ENCODE measurements around the gene CNTN1.
A peak's percentile ranks its signal among the peaks of the same experiment; 100 is the strongest.
"Not testable (repeated sequence)": the region's sequence is repeated elsewhere in the genome, so short reads cannot be mapped to it uniquely, and the experiment has no call there.

Gene CNTN1

GRCh38 chr12:41055875-41056577 is 363.8 kb downstream of the CNTN1 start:
- no peak overlapping the region for H3K4me3 ChIP-seq
- no peak for DNase-seq (ENCODE audit: low read depth, low spot score)
- no peaks in the 10 kb centered on the region for H3K9me3 ChIP-seq (ENCODE audit: low read depth, low read length)
- no peak for TF ChIP-seq EZH2 (IDR thresholded peaks at IDR 0.05)
- TF ChIP-seq FOXP2 (optimal IDR thresholded peaks at IDR 0.05; ENCODE audit: control extremely low read depth, extremely low read length, insufficient read depth), result no peak
- no peak for TF ChIP-seq POLR2AphosphoS5 (IDR thresholded peaks at IDR 0.05; ENCODE audit: borderline replicate concordance, low read depth, low read length)
- H3K27ac ChIP-seq, result no peak overlapping the region
- no peaks in the 10 kb centered on the region for H3K36me3 ChIP-seq (ENCODE audit: insufficient read depth, low read length)
- H3K9ac ChIP-seq (ENCODE audit: insufficient read length), result no peak overlapping the region

GRCh38 chr12:41058266-41058665 is 366.0 kb downstream of the CNTN1 start:
- no peak overlapping the region for H3K4me3 ChIP-seq
- DNase-seq (ENCODE audit: low read depth, low spot score), result no peak
- H3K9ac ChIP-seq (ENCODE audit: insufficient read length), result no peak overlapping the region
- no peaks in the 10 kb centered on the region for H3K9me3 ChIP-seq (ENCODE audit: low read depth, low read length)
- no peaks in the 10 kb centered on the region for H3K36me3 ChIP-seq (ENCODE audit: insufficient read depth, low read length)
- TF ChIP-seq POLR2AphosphoS5 (IDR thresholded peaks at IDR 0.05; ENCODE audit: borderline replicate concordance, low read depth, low read length) (no peak), EZH2 (IDR thresholded peaks at IDR 0.05) (no peak), FOXP2 (optimal IDR thresholded peaks at IDR 0.05; ENCODE audit: control extremely low read depth, extremely low read length, insufficient read depth) (no peak)
- no peak overlapping the region for H3K27ac ChIP-seq

GRCh38 chr12:41061192-41061591 is 369.0 kb downstream of the CNTN1 start:
- Histone ChIP-seq H3K9me3 (ENCODE audit: low read depth, low read length) (no peaks in the 10 kb centered on the region), H3K27ac (no peak overlapping the region), H3K36me3 (ENCODE audit: insufficient read depth, low read length) (no peaks in the 10 kb centered on the region), H3K9ac (ENCODE audit: insufficient read length) (no peak overlapping the region), H3K4me3 (no peak overlapping the region)
- no peak for DNase-seq (ENCODE audit: low read depth, low spot score)
- TF ChIP-seq FOXP2 (optimal IDR thresholded peaks at IDR 0.05; ENCODE audit: control extremely low read depth, extremely low read length, insufficient read depth) (no peak), POLR2AphosphoS5 (IDR thresholded peaks at IDR 0.05; ENCODE audit: borderline replicate concordance, low read depth, low read length) (no peak), EZH2 (IDR thresholded peaks at IDR 0.05) (no peak)

GRCh38 chr12:41064411-41064810 is 372.2 kb downstream of the CNTN1 start:
- Histone ChIP-seq H3K27ac (no peak overlapping the region), H3K36me3 (ENCODE audit: insufficient read depth, low read length) (no peaks in the 10 kb centered on the region), H3K9ac (ENCODE audit: insufficient read length) (no peak overlapping the region), H3K4me3 (no peak overlapping the region), H3K9me3 (ENCODE audit: low read depth, low read length) (no peaks in the 10 kb centered on the region)
- no peak for TF ChIP-seq FOXP2 (optimal IDR thresholded peaks at IDR 0.05; ENCODE audit: control extremely low read depth, extremely low read length, insufficient read depth)
- no peak for TF ChIP-seq POLR2AphosphoS5 (IDR thresholded peaks at IDR 0.05; ENCODE audit: borderline replicate concordance, low read depth, low read length)
- no peak for TF ChIP-seq EZH2 (IDR thresholded peaks at IDR 0.05)
- no peak for DNase-seq (ENCODE audit: low read depth, low spot score)

GRCh38 chr12:41067941-41068645 is 375.9 kb downstream of the CNTN1 start:
- no peak for TF ChIP-seq POLR2AphosphoS5 (IDR thresholded peaks at IDR 0.05; ENCODE audit: borderline replicate concordance, low read depth, low read length)
- no peak for TF ChIP-seq EZH2 (IDR thresholded peaks at IDR 0.05)
- no peak for TF ChIP-seq FOXP2 (optimal IDR thresholded peaks at IDR 0.05; ENCODE audit: control extremely low read depth, extremely low read length, insufficient read depth)
- no peak overlapping the region for H3K4me3 ChIP-seq
- H3K9me3 ChIP-seq (ENCODE audit: low read depth, low read length), result no peaks in the 10 kb centered on the region
- no peak overlapping the region for H3K27ac ChIP-seq
- DNase-seq (ENCODE audit: low read depth, low spot score), result no peak
- no peak overlapping the region for H3K9ac ChIP-seq (ENCODE audit: insufficient read length)
- no peaks in the 10 kb centered on the region for H3K36me3 ChIP-seq (ENCODE audit: insufficient read depth, low read length)

- Histone ChIP-seq H3K36me3 (ENCODE audit: insufficient read depth, low read length) (no peaks in the 10 kb centered on the region), H3K4me3 (no peak overlapping the region), H3K9ac (ENCODE audit: insufficient read length) (no peak overlapping the region), H3K9me3 (ENCODE audit: low read depth, low read length) (no peaks in the 10 kb centered on the region), H3K27ac (peak overlapping the region; percentile 12; the same call in 1 of the 2 replicates)
- TF ChIP-seq POLR2AphosphoS5 (IDR thresholded peaks at IDR 0.05; ENCODE audit: borderline replicate concordance, low read depth, low read length) (no peak), EZH2 (IDR thresholded peaks at IDR 0.05) (no peak), FOXP2 (optimal IDR thresholded peaks at IDR 0.05; ENCODE audit: control extremely low read depth, extremely low read length, insufficient read depth) (no peak)
- DNase-seq (ENCODE audit: low read depth, low spot score), result no peak
Measured at GRCh38 chr12:41073633-41074472, 381.6 kb downstream of the CNTN1 start.

GRCh38 chr12:41074473-41074769 is 382.2 kb downstream of the CNTN1 start:
- no peak overlapping the region for H3K27ac ChIP-seq
- TF ChIP-seq FOXP2 (optimal IDR thresholded peaks at IDR 0.05; ENCODE audit: control extremely low read depth, extremely low read length, insufficient read depth) (no peak), POLR2AphosphoS5 (IDR thresholded peaks at IDR 0.05; ENCODE audit: borderline replicate concordance, low read depth, low read length) (no peak), EZH2 (IDR thresholded peaks at IDR 0.05) (no peak)
- no peak overlapping the region for H3K4me3 ChIP-seq
- no peaks in the 10 kb centered on the region for H3K36me3 ChIP-seq (ENCODE audit: insufficient read depth, low read length)
- DNase-seq (ENCODE audit: low read depth, low spot score), result no peak
- no peak overlapping the region for H3K9ac ChIP-seq (ENCODE audit: insufficient read length)
- no peaks in the 10 kb centered on the region for H3K9me3 ChIP-seq (ENCODE audit: low read depth, low read length)

- H3K27ac ChIP-seq, result no peak overlapping the region
- no peaks in the 10 kb centered on the region for H3K9me3 ChIP-seq (ENCODE audit: low read depth, low read length)
- DNase-seq (ENCODE audit: low read depth, low spot score), result no peak
- no peaks in the 10 kb centered on the region for H3K36me3 ChIP-seq (ENCODE audit: insufficient read depth, low read length)
- TF ChIP-seq EZH2 (IDR thresholded peaks at IDR 0.05) (no peak), FOXP2 (optimal IDR thresholded peaks at IDR 0.05; ENCODE audit: control extremely low read depth, extremely low read length, insufficient read depth) (no peak), POLR2AphosphoS5 (IDR thresholded peaks at IDR 0.05; ENCODE audit: borderline replicate concordance, low read depth, low read length) (no peak)
- H3K4me3 ChIP-seq, result no peak overlapping the region
- H3K9ac ChIP-seq (ENCODE audit: insufficient read length), result no peak overlapping the region
Measured at GRCh38 chr12:41076114-41076513, 383.9 kb downstream of the CNTN1 start.

- not testable (repeated sequence) for H3K9ac ChIP-seq (ENCODE audit: insufficient read length); DNase-seq (ENCODE audit: low read depth, low spot score); H3K36me3 ChIP-seq (ENCODE audit: insufficient read depth, low read length); H3K4me3 ChIP-seq; H3K27ac ChIP-seq; H3K9me3 ChIP-seq (ENCODE audit: low read depth, low read length)
Measured at GRCh38 chr12:41081241-41081640, 389.0 kb downstream of the CNTN1 start.

Data from SK-N-MC (cell line).